ENCODE data around the gene LRMDA. TPM values are rescaled to one million over a fixed set of nuclear protein-coding genes. Genes with fewer than 3 reads are reported as not detected.

The LRMDA gene
- total RNA-seq, 4 donors from 2014 or later: 0.76 to 6.4 (median 1.3) TPM

DNA sequence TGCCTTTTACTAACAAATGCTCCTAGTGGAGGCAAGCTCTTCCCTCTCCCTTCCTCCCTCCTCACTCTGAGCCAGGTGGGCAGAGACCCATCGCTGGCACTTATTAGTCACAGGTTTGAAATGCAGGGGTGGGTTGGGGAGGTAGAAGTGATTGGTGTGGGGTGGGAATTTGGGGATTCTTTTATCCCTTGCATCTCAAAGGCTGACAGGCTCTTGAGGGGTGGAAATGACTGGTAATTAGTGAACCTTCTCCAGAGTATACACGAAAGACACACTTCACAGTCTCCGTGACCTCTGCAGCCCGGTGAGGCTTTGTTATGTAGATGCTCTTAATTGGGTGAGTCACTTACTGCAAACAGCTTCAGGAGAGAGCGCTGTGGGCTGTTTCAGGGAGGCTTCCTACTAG lies 13.9 kb upstream of the LRMDA start:
- TF ChIP-seq, protein P1, sequence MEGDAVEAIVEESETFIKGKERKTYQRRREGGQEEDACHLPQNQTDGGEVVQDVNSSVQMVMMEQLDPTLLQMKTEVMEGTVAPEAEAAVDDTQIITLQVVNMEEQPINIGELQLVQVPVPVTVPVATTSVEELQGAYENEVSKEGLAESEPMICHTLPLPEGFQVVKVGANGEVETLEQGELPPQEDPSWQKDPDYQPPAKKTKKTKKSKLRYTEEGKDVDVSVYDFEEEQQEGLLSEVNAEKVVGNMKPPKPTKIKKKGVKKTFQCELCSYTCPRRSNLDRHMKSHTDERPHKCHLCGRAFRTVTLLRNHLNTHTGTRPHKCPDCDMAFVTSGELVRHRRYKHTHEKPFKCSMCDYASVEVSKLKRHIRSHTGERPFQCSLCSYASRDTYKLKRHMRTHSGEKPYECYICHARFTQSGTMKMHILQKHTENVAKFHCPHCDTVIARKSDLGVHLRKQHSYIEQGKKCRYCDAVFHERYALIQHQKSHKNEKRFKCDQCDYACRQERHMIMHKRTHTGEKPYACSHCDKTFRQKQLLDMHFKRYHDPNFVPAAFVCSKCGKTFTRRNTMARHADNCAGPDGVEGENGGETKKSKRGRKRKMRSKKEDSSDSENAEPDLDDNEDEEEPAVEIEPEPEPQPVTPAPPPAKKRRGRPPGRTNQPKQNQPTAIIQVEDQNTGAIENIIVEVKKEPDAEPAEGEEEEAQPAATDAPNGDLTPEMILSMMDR (IDR thresholded peaks at IDR 0.05): no peak
- TF ChIP-seq POLR2A (IDR thresholded peaks at IDR 0.05): no peak
- no peak overlapping the region for H3K4me3 ChIP-seq (ENCODE audit: low read depth, poor library complexity, severe bottlenecking)
- WGBS, 2 donors: 43 to 52% methylated on average over 5 of the region's 5 CpGs
- DNase-seq (ENCODE audit: low spot score in 2 of 2): no peak
- intact Hi-C loops (cut with DNase I; ENCODE audit: low total_unique reads): no loop called here

DNA sequence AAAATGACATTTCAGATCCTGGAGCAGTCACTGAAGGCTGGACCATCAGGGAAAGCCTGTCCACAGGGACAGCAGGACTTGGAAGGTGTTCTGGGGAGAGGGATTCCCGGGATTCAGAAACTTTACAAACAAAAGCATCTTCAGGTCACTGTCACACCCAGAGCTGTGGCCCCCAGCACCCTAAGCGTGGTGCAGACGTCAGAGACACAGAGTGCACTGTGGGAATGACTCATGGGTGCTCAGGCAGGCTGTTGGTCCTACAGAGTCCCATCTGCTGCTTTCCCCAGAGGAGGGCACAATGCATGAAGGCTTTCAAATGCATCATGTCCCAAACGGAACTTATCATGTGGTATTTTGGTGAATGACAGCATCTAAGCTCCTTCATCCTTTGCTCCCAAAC lies 13.1 kb upstream of the LRMDA start:
- no peak for DNase-seq (ENCODE audit: low spot score in 2 of 2)
- no peak overlapping the region for H3K4me3 ChIP-seq (ENCODE audit: low read depth, poor library complexity, severe bottlenecking)
- intact Hi-C loops (cut with DNase I; ENCODE audit: low total_unique reads): no loop called here
- TF ChIP-seq, protein P1 (IDR thresholded peaks at IDR 0.05): no peak
- TF ChIP-seq POLR2A (IDR thresholded peaks at IDR 0.05): no peak
- WGBS, 2 donors: 76 to 86% methylated on average over 4 of the region's 4 CpGs

DNA sequence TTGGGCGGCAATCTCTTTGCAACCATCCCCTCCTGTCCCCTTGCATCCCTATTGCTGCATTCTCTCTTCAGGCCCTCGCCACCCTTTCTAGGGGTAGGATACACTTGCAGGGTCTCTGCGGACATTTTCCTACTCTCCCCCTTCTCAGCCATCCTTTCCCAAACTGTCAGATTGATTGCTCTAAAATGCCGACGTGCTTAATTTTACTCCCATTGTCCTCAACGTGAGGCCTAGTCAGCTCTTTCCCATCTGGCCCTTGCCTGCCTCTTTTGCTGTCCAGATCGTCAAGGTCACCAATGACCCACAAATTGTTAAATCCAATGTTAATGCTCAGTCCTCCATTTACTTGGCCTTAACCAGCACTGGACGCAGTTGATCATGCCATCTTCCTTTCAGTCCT lies 12.7 kb upstream of the LRMDA start:
- intact Hi-C loops (cut with DNase I; ENCODE audit: low total_unique reads): no loop called here
- TF ChIP-seq POLR2A (IDR thresholded peaks at IDR 0.05): no peak
- TF ChIP-seq, protein P1 (IDR thresholded peaks at IDR 0.05): no peak
- WGBS, 2 donors: 94 to 95% methylated on average over 8 of the region's 8 CpGs
- peak in 1 of 2 donors; percentile 23 for DNase-seq (ENCODE audit: low spot score in 2 of 2)
- no peak overlapping the region for H3K4me3 ChIP-seq (ENCODE audit: low read depth, poor library complexity, severe bottlenecking)

DNA sequence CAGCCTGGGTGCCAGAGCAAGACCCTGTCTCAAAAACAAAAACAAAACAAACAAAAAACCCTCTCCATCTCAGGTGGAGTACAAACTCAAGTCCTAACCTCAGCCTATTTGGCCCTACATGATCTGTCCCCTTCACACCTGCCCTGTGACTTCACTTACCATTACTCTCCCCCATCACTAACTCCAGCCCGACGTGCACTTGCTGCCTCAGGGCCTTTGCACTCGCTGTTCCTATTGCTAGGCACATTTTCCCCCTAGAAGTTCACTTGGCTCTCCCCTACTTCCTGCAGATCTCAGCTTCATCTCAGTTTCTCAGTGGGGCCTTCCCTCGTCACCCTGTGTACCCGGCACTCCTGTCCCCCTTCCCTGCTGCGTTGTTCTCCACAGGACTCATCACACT lies 8.5 kb upstream of the LRMDA start:
- H3K4me3 ChIP-seq (ENCODE audit: low read depth, poor library complexity, severe bottlenecking): no peak overlapping the region
- DNase-seq (ENCODE audit: low spot score in 2 of 2): peak in 1 of 2 donors; percentile 53
- intact Hi-C loops (cut with DNase I; ENCODE audit: low total_unique reads): no loop called here
- no peak for TF ChIP-seq POLR2A (IDR thresholded peaks at IDR 0.05)
- TF ChIP-seq, protein P1 (IDR thresholded peaks at IDR 0.05): no peak
- WGBS, 2 donors: 95 to 98% methylated on average over 6 of the region's 6 CpGs

DNA sequence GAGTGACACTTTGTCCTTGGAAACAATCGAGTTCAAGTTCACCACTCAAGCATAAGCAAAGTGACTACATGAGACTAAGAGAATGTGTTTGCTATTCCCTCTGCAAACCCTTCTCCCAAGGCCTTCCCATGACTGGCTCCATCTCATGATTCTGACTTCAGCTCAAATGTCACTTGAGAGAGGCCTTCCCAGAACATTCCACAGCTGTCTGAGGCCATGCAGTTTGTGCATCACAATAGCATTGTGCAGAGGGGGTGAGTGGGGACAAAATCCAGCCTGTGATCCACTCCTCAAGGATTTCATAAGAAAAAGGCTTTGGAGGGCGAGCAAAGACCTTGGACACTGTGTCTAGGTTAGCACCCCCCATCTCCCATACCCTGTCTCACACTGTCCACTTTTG lies 6.9 kb upstream of the LRMDA start:
- intact Hi-C loops (cut with DNase I; ENCODE audit: low total_unique reads): no loop called here
- TF ChIP-seq, protein P1 (IDR thresholded peaks at IDR 0.05): no peak
- no peak for TF ChIP-seq POLR2A (IDR thresholded peaks at IDR 0.05)
- DNase-seq (ENCODE audit: low spot score in 2 of 2): peak in 1 of 2 donors; percentile 23
- 92 to 95% methylated on average over 2 of the region's 2 CpGs for WGBS, 2 donors
- no peak overlapping the region for H3K4me3 ChIP-seq (ENCODE audit: low read depth, poor library complexity, severe bottlenecking)
